Jurkat, Clone E6-1 (cell line): ENCODE results near the gene LINGO1.
A peak's percentile ranks its signal among the peaks of the same experiment; 100 is the strongest.

Experiments
- DNase-seq: peaks from one replicate; pipeline ENCODE4 v3.0.0-alpha.2; 2011; ENCODE audit warnings: low read depth, low spot score
- H3K4me3 ChIP-seq: 2 replicates; pipeline ENCODE4 v1.5.1; 2011; ENCODE audit warnings: mild to moderate bottlenecking, low read length, control low read depth, moderate library complexity

Gene LINGO1

DNA sequence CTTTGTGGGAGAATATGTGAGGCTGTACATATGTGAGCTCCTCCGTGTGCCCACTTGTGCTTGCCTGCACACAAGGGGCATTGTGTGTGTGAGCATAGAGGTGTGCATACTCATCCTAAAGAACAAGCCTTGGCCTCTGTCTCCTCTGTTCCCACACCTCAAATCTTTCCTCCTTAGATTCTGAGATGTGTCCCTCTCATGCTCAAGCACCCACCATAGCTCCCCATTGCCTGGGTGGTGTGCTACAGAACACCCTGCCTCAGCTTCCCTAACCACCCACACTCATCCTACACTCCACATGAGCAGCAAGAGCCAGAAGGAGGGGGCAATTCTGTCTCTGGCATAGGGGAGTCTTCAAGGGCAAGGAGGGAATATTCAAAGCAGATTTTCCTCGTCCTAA lies 27.7 kb downstream of the LINGO1 start:
- H3K4me3 ChIP-seq: no peak overlapping the region
- DNase-seq: no peak

DNA sequence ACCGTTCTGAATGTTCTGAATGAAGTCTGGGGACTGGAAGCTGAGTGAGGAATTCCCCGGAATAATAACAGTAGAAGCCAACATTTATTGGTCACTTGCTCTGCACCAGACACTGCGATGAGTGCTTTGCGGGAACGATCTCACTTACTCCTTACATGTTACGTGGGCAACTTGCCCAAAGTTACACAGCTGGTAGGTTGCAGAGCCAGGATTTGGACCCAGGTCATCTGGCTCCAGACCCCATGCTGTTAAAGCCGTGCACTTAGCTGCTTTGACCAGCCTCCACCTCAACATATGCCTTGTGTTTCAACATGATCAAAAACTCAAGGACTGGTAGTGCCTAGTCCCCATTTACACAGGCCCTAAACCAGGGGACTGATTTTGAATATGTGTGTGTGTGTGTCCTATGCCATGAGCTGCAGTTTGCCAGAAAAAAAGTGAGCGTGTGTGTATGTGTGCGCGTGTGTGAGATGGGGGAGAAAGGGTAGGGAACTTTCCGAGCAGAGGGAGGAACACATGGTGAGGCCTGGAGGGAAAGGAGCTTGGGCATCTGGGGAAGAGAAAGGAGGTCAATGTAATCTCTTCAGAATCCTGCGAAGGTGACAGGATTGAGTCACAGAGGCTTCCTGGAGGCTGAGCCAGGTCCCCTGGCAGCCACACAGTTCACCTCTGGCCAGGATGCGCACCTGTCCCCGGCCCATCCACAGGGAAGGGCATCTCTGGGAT lies 28.9 kb downstream of the LINGO1 start:
- H3K4me3 ChIP-seq: no peak overlapping the region
- DNase-seq: no peak

DNA sequence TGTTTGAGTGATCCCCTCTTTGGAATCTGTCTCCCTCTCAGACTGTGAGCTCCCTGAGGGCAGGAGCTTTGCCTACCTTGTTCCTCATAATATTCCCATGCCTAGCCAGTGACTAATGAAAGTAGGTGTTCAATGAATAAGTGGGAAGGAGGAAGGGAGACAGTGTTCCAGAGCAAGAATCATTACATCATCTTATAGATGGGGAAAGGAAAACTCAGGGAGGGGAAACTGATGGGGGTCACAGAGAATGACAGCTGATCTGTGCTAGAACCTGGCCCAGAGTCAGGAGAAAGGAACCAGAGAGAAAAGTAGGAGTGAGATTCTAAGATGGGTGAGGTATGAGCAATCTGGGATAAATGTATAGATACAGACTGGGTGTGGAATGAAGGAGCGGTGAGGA lies 29.9 kb downstream of the LINGO1 start:
- H3K4me3 ChIP-seq: no peak overlapping the region
- DNase-seq: no peak

- H3K4me3 ChIP-seq: no peak overlapping the region
- peak; percentile 43 for DNase-seq
Measured at GRCh38 chr15:77599899-77600298, 32.8 kb downstream of the LINGO1 start.

DNA sequence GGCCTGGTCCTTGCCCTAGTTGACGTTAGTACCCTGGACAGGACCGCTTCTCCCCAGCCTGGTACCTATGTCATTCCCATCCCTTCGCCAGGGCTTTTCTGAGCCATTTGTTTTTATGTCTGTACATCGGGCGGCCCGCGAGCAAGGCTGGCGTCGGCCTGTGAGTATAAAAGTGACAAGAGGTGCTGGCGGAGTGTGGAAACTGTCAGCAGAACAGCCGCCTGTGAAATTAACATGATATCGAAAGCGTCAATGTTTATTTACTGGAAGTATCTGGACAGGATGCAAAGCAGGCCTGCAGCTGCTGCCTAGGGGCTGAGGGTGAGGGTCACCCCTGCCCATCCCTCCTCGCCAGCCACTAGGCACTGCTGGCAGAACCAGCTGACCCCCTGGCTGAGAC lies 33.4 kb downstream of the LINGO1 start:
- no peak for DNase-seq
- H3K4me3 ChIP-seq: no peak overlapping the region

DNA sequence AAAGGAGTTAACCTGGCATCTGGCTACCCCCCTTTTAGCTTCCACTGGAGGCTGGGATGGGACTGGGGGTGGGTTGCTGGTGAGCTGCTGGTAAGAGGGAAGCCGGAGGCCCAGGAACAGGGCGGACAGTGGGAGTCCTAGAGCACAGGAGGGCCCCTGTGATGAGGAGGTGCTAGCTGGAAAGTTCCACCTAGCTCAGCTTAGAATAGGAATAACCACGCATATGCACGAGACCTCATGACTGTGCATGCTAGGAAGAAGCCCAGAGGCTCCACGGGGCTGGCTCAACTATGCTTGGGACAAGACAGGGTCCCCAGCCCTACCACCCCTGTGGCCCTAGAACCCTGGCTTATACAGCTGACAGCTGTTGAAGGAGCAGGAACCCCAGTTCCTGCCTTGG lies 34.1 kb downstream of the LINGO1 start:
- no peak overlapping the region for H3K4me3 ChIP-seq
- DNase-seq: no peak

DNA sequence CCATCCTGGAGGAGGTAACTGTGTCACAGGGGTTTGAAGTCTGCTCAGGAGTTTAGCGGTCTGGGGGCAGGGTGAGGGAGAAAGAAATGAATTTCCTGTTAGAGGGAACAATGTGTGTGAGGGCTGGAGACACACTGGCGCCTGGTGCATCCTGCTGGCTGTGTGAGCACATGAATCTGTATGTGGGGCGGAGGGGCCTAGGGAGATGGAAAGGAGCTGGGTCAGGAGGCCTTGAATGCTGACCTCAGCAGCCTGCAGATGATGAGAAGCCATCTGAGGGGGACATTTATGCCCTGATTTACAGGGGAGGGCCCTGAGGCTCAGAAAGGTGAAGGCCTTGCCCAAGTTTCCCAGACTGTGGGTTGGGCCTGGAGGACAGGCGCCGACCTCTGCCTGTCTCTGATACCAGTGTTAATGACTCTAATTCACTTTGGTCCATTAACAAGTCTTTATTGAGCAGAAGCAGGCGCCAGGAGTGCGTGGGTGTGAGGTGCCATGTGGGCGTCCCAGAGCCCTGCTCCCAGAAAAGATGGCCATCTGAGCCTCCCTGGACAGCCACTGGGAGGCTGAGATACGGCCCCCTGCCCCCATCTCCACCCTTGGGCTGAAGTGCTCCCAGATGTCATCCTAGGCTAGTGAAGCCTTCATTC lies 34.8 kb downstream of the LINGO1 start:
- no peak overlapping the region for H3K4me3 ChIP-seq
- no peak for DNase-seq

GRCh38 chr15:77596821-77597803 lies 35.6 kb downstream of the LINGO1 start:
- H3K4me3 ChIP-seq: no peak overlapping the region
- no peak for DNase-seq

- no peak overlapping the region for H3K4me3 ChIP-seq
- DNase-seq: no peak
Measured at GRCh38 chr15:77595231-77595630, 37.5 kb downstream of the LINGO1 start.

DNA sequence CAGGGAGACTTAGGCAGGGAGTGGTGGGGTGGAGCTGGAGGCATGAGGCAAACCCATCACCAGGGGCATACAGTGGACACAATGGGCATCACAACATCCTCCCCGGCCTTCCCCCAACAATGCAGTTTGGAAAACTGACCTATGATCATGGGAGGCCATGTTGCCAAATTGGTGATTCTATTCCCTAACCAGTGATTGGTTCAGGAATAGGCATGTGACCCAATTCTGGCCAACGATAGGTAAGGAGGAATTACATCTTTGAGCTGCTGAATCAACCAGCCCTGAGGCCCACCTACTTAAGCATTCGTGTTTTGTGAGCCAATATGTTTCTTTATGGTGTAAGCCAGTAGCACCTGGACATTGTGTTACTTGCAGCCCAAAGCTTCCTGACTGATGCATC lies 40.0 kb downstream of the LINGO1 start:
- no peak for DNase-seq
- no peak overlapping the region for H3K4me3 ChIP-seq

GRCh38 chr15:77591968-77592613 lies 40.6 kb downstream of the LINGO1 start:
- no peak overlapping the region for H3K4me3 ChIP-seq
- DNase-seq: no peak

- no peak for DNase-seq
- no peak overlapping the region for H3K4me3 ChIP-seq
Measured at GRCh38 chr15:77589839-77590238, 42.9 kb downstream of the LINGO1 start.

DNA sequence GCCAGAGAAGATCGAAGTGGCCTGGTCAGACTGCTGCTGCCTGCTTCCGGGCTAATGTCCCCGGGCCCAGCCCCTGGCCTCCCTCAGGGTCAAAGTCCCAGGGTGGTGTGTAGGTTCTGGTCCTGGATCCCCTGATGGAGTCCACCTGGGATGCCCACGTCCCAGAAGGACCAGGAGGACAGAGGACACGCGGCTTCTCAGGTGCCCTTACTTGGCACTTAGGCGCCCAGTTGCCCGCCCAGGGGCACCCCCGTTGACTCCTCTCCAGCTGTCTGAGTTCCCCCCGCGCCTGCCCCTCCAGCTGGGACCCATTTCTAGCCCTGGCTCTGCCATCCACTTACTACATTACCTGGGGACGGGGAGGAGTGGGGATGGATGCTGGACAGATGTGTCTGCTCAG lies 44.6 kb downstream of the LINGO1 start:
- DNase-seq: no peak
- no peak overlapping the region for H3K4me3 ChIP-seq

DNA sequence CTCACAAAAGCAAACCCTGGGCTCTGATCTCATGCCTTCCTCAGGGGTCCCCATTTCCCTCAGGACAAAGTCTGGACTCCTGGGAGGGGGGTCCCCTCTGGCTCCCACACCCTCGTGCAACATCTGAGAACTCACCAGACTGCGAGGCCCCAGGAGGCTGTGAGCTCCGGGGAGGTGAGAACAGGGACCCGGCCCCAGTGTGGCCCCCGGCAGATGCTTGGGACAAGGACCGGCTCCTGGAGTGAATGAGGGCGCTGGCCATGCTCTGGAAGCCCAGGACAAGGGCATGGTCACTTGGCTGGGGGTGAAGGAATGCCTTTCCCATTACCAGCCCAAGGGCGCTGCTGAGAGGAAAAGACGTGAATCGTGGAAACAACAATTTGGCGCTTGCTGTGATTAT lies 48.0 kb downstream of the LINGO1 start:
- H3K4me3 ChIP-seq: no peak overlapping the region
- no peak for DNase-seq

DNA sequence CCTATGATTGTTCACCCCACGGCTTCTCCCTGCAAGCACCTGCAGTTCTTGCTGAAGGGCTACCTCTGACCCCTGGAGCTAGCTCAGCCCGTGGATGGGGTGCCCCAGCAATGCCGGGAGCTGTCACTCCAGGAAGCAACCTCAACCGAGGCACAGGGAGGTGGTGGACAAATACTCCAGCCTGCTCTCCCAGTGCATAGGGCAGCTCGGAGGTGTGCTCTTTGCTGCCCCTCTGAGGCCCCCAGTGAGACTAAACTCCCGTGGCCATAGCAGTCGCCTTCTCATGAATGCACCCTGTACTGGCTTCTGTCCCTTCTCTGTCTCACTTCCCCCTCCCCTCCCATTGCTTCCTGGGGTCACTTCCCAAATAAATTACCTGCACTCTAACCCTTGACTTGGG lies 48.5 kb downstream of the LINGO1 start:
- no peak overlapping the region for H3K4me3 ChIP-seq
- no peak for DNase-seq

DNA sequence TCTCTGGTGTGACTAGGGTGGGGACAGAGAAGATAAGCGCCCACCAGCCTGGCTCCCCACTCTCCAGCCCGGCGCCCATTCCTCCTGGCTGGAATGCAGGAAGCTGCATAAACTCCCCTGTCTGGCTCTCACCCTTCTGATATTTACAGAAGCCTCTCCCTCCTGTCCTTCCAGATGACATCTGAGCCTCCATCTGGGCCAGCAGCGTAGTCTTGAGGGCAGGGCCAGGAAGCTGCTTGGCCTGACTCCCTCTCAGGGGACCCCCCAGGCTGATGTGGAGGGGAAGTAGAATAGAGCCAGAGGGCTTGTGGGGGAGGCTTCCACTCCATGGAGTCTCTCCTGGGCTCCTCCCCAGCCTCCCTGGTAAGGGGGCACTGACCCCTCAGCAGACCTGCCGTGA lies 49.9 kb downstream of the LINGO1 start:
- no peak for DNase-seq
- H3K4me3 ChIP-seq: no peak overlapping the region

DNA sequence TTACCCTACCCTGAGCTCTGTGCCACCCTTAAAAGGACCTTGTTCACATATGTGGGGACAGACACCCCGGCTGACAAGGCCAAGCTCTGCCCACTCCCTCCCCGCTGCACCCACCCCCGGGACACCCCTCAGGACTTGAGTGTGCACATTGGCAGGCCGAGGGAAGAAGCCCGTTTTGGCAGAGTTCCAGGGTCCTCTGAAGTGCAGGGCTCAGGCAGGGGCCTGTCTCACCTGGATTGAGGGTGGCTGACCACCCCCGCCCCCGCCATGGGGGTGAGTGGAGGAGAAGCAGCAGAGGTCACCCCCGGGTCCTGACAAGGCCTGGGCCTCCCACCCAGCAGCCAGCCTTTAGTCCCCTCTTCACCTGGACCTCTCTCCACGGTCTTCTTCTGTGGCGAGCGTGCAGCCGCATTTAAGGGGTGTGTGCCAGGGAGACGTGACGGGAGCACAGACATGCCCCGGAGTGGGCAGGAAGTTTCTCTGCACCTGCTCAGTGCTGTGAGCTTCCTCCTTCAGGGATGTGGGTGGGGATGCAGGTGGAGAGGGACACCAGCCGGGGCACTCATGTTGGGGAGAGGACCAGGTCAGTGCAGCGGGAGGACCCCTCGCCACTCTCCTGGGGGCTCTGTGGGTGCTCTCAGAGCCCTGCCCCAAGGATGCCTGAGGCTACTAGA lies 50.7 kb downstream of the LINGO1 start:
- H3K4me3 ChIP-seq: no peak overlapping the region
- DNase-seq: no peak

DNA sequence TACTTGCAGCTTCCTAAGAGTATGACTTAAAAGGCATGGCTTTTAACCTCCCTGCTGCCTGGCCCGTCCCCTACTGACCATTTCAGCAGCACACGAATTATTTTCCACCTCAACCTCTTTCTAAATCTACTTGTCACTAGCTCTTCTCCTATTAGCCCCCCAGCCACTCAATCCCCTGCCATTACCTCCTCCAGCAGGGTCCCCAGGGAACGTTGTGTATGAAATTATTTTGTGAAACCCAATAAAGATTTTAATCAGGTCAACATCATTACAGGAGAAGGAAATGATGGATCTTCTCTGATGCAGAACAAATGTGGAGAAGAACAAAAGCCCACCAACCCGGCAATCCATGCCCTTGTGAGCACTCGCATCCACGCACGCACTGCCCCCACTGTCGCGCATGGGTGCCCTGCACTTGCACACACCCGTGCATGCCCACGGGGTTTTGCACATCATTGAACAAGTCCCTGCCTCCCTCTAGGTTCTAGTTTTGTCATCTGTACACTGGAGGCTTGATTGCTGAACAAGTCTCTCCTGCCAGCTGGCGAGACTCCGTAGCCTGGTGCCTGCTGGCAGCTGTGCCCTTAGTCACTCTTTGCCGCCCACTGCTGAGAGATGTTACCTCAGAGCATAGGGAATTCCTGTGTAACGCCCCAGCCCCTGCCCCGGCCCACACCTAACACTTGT lies 51.6 kb downstream of the LINGO1 start:
- no peak for DNase-seq
- no peak overlapping the region for H3K4me3 ChIP-seq
